ENCODE results near the gene PHF3. TPM values are rescaled to one million over a fixed set of nuclear protein-coding genes. Genes with fewer than 3 reads are reported as not detected.

Gene PHF3
- total RNA-seq, 2 experiments from 2014 or later = 45.6 to 50.3 TPM

GRCh38 chr6:63683071-63683603 lies 47.5 kb downstream of the PHF3 start:
- ChIA-PET POLR2A (no interaction called here), CTCF (interaction anchor here (0.7 to 1.8 kb wide), 4 partner anchors 18 to 84 kb away, joined by 3 to 8 read pairs (median 5); no protein-coding TSS in a partner anchor)
- Mint-ChIP-seq H3K36me3 (ENCODE audit: low read depth) (peaks cover 53% of the 10 kb centered on the region), H3K27me3 (no peaks in the 10 kb centered on the region), H3K4me3 (no peak overlapping the region), H3K9me3 (no peaks in the 10 kb centered on the region), H3K27ac (peak overlapping the region; percentile 56), H3K4me1 (ENCODE audit: low read depth) (peaks cover 61% of the 10 kb centered on the region)
- DNase-seq (no peak), ATAC-seq (no peak)
- intact Hi-C loops (cut with micrococcal nuclease) = no loop called here
- TF ChIP-seq CTCF (IDR thresholded peaks at IDR 0.05) = no peak

- Mint-ChIP-seq H3K9me3 (no peaks in the 10 kb centered on the region), H3K4me3 (no peak overlapping the region), H3K36me3 (ENCODE audit: low read depth) (peaks cover 45% of the 10 kb centered on the region), H3K4me1 (ENCODE audit: low read depth) (peaks cover 46% of the 10 kb centered on the region), H3K27ac (peak overlapping the region; percentile 47), H3K27me3 (no peaks in the 10 kb centered on the region)
- CTCF ChIA-PET = interaction anchor here (1.2 to 2.0 kb wide), 3 partner anchors 16 to 111 kb away, joined by 5 to 6 read pairs (median 5); no protein-coding TSS in a partner anchor
- intact Hi-C loops (cut with micrococcal nuclease) = no loop called here
- TF ChIP-seq CTCF (IDR thresholded peaks at IDR 0.05) = no peak
- POLR2A ChIA-PET = interaction anchor here (0.6 to 0.9 kb wide), 3 partner anchors 14 to 62 kb away, joined by 3 read pairs; no protein-coding TSS in a partner anchor
- DNase-seq (no peak), ATAC-seq (no peak)
Measured at GRCh38 chr6:63685446-63686379, 50.1 kb downstream of the PHF3 start.

- Mint-ChIP-seq H3K9me3 (no peaks in the 10 kb centered on the region), H3K36me3 (ENCODE audit: low read depth) (peaks cover 27% of the 10 kb centered on the region), H3K27ac (no peak overlapping the region), H3K4me1 (ENCODE audit: low read depth) (peaks cover 28% of the 10 kb centered on the region), H3K27me3 (no peaks in the 10 kb centered on the region), H3K4me3 (no peak overlapping the region)
- POLR2A ChIA-PET = no interaction called here
- TF ChIP-seq CTCF (IDR thresholded peaks at IDR 0.05) = no peak
- ATAC-seq (no peak), DNase-seq (no peak)
- CTCF ChIA-PET = interaction anchor here (1.0 to 3.1 kb wide), 4 partner anchors 10 to 91 kb away, joined by 3 to 11 read pairs (median 4); no protein-coding TSS in a partner anchor
- intact Hi-C loops (cut with micrococcal nuclease) = no loop called here
Measured at GRCh38 chr6:63689421-63689820, 53.8 kb downstream of the PHF3 start.

- POLR2A ChIA-PET = no interaction called here
- ATAC-seq (no peak), DNase-seq (no peak)
- CTCF ChIA-PET = interaction anchor here (1.0 to 3.1 kb wide), 7 partner anchors 8 to 92 kb away, joined by 3 to 11 read pairs (median 4); no protein-coding TSS in a partner anchor
- intact Hi-C loops (cut with micrococcal nuclease) = no loop called here
- TF ChIP-seq CTCF (IDR thresholded peaks at IDR 0.05) = no peak
- Mint-ChIP-seq H3K4me3 (no peak overlapping the region), H3K4me1 (ENCODE audit: low read depth) (peaks cover 21% of the 10 kb centered on the region), H3K9me3 (no peaks in the 10 kb centered on the region), H3K27me3 (no peaks in the 10 kb centered on the region), H3K27ac (no peak overlapping the region), H3K36me3 (ENCODE audit: low read depth) (peaks cover 21% of the 10 kb centered on the region)
Measured at GRCh38 chr6:63690221-63690620, 54.6 kb downstream of the PHF3 start.

All from activated CD8-positive, alpha-beta T cell treated with anti-CD3 and anti-CD28 coated beads for 36 hours (primary cell).